Activated naive CD4-positive, alpha-beta T cell treated with anti-CD3 and anti-CD28 coated beads for 36 hours (primary cell): ENCODE results near the gene ALKBH6. TPM values are rescaled to one million over a fixed set of nuclear protein-coding genes. Genes with fewer than 3 reads are reported as not detected.
A peak's percentile ranks its signal among the peaks of the same experiment; 100 is the strongest.

Source experiments
- CTCF ChIA-PET: fragments of 350-600 bp; sonication (Branson Sonifier 250); formaldehyde crosslinking; loops from one replicate; lab custom pipeline; 2021; ENCODE audit warnings: antibody characterized with exemption; lab: Charles Lee
- DNase-seq: peaks from one replicate; pipeline ENCODE4 v3.0.0-alpha.2; 2020
- H3K27ac Mint-ChIP-seq: one replicate; pipeline ENCODE4 v1.8.0; 2021; ENCODE audit warnings: mild to moderate bottlenecking, mixed read lengths
- H3K27me3 Mint-ChIP-seq: one replicate; pipeline ENCODE4 v1.8.0; 2021; ENCODE audit warnings: low read depth, mixed read lengths
- H3K36me3 Mint-ChIP-seq: one replicate; pipeline ENCODE4 v1.8.0; 2021; ENCODE audit warnings: low read depth, mixed read lengths
- H3K4me1 Mint-ChIP-seq: one replicate; pipeline ENCODE4 v1.8.0; 2021; ENCODE audit warnings: low read depth, mixed read lengths
- H3K4me3 Mint-ChIP-seq: one replicate; pipeline ENCODE4 v1.8.0; 2021; ENCODE audit warnings: mild to moderate bottlenecking, moderate library complexity, mixed read lengths
- H3K9me3 Mint-ChIP-seq: one replicate; pipeline ENCODE4 v1.8.0; 2021; ENCODE audit warnings: mixed read lengths
- intact Hi-C: fragments of 100-400 bp; cut with micrococcal nuclease; formaldehyde crosslinking; loops from one replicate; pipeline ENCODE4 v1.15.1; 2023
- total RNA-seq, 2 experiments: library from RNA; stranded (reverse); gene quantifications; one replicate each; pipeline ENCODE4 v1.2.3, GENCODE V29; 2021

The ALKBH6 gene
- total RNA-seq, 2 experiments from 2014 or later = 36.9 to 37.8 TPM

DNA sequence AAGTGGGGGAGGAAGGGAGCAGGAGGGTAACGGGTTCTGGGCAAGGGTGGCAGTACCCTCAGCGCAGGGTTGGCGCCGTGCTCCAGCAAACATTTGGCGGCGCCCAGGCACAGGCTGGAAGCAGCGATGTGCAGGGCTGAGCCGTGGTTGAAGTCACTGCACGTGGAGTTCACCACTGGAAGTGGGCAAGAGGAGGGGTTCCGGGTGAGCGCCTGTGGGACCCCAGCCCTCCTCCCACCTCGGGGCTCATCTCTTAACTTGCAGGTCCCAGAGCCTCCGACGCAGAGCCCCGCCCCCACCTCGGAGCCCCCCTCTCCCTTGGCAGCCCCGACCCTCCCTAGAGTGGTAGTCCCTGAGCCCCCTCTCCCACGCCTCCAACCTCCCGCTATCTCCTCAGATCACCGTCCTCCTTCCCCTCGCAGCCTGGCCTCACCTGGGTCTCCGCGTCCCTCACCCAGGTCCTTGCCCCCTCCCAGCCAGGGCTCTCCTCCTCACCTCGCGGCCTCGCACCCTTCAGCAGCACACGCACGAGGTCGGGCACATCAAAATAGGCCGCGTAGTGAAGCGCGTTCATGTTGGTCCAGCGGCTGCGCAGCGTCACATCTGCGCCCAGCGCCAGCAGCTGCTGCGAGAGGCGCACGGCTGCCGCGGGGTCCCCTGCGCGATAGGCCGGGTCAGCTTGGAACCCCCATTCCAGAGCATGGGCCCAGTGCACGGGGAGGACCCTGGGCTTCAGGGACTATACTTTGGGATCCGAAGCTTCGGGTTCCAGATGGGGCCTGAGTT is 12.3 kb upstream of the ALKBH6 start:
- Mint-ChIP-seq H3K27ac (no peak overlapping the region), H3K4me3 (no peak overlapping the region), H3K36me3 (peaks cover 24% of the 10 kb centered on the region), H3K9me3 (no peaks in the 10 kb centered on the region), H3K4me1 (no peaks in the 10 kb centered on the region), H3K27me3 (no peaks in the 10 kb centered on the region)
- CTCF ChIA-PET = no interaction called here
- DNase-seq = no peak
- intact Hi-C loops = no loop called here

DNA sequence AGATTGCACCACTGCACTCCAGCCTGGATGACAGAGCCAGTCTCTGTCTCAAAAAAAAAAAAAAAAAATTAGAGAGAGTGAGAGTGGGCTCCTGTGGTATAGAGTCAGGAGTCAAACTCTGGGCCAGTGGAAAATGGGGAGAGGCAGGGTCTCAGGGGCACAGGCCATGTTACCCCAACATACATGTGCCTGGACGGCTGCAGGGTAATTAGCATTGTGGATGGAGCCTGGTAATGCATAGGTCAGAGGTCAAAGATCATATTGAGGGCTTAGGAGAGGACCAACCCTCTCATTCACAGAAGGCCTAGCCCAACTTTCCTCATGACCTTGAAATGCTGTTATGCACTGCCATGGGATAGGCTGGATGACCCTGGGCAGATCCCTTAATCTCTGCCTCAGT is 11.5 kb upstream of the ALKBH6 start:
- Mint-ChIP-seq H3K9me3 (no peaks in the 10 kb centered on the region), H3K4me1 (no peaks in the 10 kb centered on the region), H3K27ac (no peak overlapping the region), H3K27me3 (no peaks in the 10 kb centered on the region), H3K36me3 (peaks cover 26% of the 10 kb centered on the region), H3K4me3 (no peak overlapping the region)
- CTCF ChIA-PET = no interaction called here
- DNase-seq = no peak
- intact Hi-C loops = no loop called here

DNA sequence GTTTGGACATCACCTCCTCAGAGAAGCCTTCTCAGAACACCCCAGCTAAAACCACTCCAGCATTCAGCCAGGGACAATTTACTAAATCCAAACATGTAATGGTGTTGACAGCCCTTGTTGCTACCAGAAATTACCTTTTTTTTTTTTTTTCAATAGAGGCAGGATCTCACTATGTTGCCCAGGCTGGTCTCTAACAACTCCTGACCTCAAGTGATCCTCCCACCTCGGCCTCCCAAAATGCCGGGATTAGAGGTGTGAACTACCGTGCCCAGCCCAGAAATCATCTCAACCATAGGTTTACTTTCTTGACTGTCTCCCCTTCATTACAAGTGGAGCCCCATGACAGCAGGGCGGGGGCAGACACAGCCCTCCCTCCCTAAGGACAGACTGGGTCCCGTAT is 9.4 kb upstream of the ALKBH6 start:
- no peaks in the 10 kb centered on the region for H3K4me1 Mint-ChIP-seq
- H3K27me3 Mint-ChIP-seq = no peaks in the 10 kb centered on the region
- CTCF ChIA-PET = no interaction called here
- H3K9me3 Mint-ChIP-seq = no peaks in the 10 kb centered on the region
- DNase-seq = no peak
- no peak overlapping the region for H3K4me3 Mint-ChIP-seq
- no peak overlapping the region for H3K27ac Mint-ChIP-seq
- intact Hi-C loops = no loop called here
- H3K36me3 Mint-ChIP-seq = peaks cover 22% of the 10 kb centered on the region

DNA sequence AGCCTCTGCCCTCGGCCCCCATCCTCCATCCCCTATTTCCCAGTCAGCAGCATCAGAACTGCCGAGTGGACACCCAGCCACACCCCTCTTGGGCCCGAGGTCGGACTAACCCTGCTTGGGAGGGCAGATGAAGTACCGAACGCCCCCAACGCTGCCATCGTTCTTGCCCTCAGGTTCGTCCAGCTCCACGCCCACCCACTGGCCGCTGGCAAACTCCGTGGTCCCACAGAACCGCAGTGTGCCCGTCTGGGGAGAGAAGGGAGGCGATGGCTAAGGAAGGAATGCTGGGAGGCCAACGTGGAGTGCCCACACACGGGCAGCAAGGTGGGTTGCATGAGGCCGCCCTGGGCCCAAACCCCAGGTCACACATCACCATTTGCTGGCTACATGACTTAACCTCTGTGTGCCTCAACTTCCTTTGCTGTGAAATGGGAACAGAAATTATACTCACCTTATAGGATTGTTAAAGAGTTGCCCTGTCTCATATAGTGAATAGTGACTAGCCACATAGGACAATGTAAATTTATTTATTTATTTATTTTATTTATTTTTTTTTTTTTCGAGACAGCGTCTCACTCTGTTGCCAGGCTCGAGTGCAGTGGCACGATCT is 5.2 kb upstream of the ALKBH6 start:
- peaks cover 25% of the 10 kb centered on the region for H3K36me3 Mint-ChIP-seq
- CTCF ChIA-PET = no interaction called here
- no peaks in the 10 kb centered on the region for H3K9me3 Mint-ChIP-seq
- H3K27ac Mint-ChIP-seq = no peak overlapping the region
- no peak for DNase-seq
- no peaks in the 10 kb centered on the region for H3K27me3 Mint-ChIP-seq
- peaks cover 14% of the 10 kb centered on the region for H3K4me1 Mint-ChIP-seq
- no peak overlapping the region for H3K4me3 Mint-ChIP-seq
- intact Hi-C loops = no loop called here

DNA sequence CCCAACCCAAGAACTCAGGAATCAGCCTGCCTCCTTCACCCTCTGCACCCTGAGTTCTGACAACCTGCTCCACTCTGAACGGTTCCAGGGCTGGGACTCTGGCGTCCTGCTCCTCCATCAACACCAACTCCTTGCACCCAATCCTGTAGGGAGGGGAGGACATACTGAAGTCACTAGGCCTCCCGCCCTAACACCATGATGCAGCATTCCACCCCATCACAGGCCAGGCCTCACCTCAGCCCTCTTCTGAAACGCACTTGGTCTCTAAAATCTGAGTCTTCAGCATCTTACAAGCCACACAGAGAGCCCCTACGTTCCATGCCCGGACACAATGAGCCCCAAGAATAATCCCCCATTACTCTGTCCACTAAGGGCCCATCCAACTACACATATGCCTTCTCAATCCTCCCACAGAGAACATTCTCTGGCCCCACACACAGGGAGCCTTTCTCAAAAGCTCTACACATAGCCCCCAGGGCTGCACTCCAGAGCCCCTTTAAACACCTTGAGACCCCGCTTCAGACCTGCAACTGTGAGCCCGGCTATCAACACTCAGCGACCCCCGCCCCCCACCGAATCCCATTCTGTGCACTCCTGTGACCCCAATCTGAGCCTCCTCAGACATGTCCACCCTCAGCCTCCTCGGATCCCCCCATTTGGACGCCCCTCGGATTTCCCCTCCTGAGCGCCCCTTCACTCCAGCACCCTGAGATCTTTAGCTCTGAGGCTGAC is 567 bp downstream of the ALKBH6 start:
- DNase-seq = peak; percentile 10
- Mint-ChIP-seq H3K36me3 (peaks cover 5% of the 10 kb centered on the region), H3K27ac (peak overlapping the region; percentile 93), H3K9me3 (no peaks in the 10 kb centered on the region), H3K27me3 (no peaks in the 10 kb centered on the region), H3K4me1 (peaks cover 31% of the 10 kb centered on the region), H3K4me3 (peak overlapping the region; percentile 97)
- intact Hi-C loops = loop anchor here (1.0 kb wide), 11 partner anchors 18 to 300 kb away; partner anchors contain the start of genes CAPNS1, NFKBID, PROSER3 and PSENEN
- CTCF ChIA-PET = interaction anchor here (0.6 to 1.1 kb wide), 3 partner anchors 64 to 114 kb away, joined by 3 read pairs; no protein-coding TSS in a partner anchor

DNA sequence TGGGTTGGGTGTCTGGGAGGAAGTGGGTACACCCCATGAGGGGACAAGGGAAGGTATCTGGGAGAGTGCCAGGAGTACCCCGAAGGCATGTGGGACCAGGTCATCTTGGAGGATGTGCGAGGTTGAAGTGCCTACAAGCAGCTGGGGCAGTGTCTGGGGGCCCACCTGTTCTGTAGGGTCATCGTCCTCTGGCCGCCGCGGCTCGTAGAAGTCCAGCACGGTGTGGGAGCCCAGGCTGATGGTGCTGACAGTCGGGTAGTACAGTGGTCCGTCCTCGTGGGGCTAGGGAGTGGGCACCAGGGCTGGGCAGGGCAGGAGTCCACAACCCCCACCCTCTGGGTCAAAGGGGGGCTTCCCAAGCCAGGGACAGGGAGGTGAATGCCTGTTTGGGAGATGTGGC is 3.6 kb downstream of the ALKBH6 start:
- DNase-seq = no peak
- Mint-ChIP-seq H3K4me1 (peaks cover 26% of the 10 kb centered on the region), H3K9me3 (no peaks in the 10 kb centered on the region), H3K27ac (no peak overlapping the region), H3K27me3 (no peaks in the 10 kb centered on the region), H3K36me3 (peaks cover 1% of the 10 kb centered on the region), H3K4me3 (no peak overlapping the region)
- intact Hi-C loops = no loop called here
- CTCF ChIA-PET = no interaction called here

DNA sequence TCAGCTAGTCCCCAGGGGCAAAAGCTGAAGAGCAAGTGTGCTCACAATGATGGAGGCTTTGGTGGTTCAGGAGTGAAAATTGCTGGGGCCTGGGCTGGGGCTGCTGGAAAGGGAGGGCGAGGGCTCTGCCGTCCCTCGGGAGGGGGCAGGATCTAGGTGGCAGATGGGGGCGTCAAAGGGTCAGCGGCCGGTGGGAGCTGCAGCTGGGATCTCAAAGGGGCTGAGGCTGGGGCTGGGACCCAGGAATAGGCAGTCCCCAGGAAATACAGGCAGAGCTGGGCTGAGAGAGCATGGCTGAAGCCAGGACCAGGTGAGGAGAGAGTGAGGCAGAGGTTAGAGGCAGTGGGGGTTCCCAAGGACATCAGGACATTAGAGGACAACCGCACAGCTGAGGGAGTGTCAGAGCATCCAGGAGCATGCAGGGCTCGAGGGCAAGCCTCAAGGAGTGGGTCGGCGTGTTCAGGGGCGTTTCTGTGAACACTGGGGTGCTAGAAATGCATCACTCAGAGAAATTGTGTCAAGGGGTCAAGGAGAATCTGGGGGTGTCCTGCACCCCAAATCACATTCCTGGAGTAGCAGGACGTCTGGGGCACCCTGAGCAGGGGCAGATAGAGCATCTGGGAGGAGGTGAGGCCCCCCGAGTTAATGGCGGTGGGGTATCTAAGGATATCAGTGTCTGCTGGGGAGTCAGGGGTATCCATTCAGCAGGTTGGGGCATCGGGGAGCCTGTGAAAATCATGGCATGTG is 4.2 kb downstream of the ALKBH6 start:
- no peaks in the 10 kb centered on the region for H3K27me3 Mint-ChIP-seq
- H3K36me3 Mint-ChIP-seq = peaks cover 1% of the 10 kb centered on the region
- peaks cover 20% of the 10 kb centered on the region for H3K4me1 Mint-ChIP-seq
- H3K9me3 Mint-ChIP-seq = no peaks in the 10 kb centered on the region
- CTCF ChIA-PET = no interaction called here
- no peak for DNase-seq
- intact Hi-C loops = no loop called here
- peak overlapping the region; percentile 34 for H3K4me3 Mint-ChIP-seq
- H3K27ac Mint-ChIP-seq = no peak overlapping the region

DNA sequence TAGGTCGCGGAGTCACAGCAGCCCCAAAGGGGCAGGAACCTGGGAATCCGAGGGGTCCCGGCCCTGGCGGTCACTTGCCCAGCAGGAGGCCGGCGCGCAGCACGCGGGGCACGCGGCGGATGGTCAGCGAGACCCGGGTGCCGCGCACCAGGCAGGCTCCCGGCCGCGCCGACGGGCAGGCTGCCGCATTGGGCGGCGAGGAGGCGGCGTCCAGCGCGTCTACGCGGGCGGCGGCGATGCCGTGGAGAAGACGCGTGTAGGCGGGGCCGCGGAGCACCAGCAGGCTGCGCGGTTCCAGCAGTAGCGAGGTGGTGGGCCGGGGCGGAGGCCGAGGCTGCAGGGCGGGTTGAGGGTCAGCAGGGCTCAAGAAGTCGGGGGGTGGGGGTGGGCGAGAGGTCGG is 4.8 kb downstream of the ALKBH6 start:
- Mint-ChIP-seq H3K27me3 (no peaks in the 10 kb centered on the region), H3K4me1 (peaks cover 17% of the 10 kb centered on the region), H3K36me3 (peaks cover 1% of the 10 kb centered on the region), H3K4me3 (peak overlapping the region; percentile 34), H3K9me3 (no peaks in the 10 kb centered on the region), H3K27ac (no peak overlapping the region)
- intact Hi-C loops = no loop called here
- DNase-seq = peak; percentile 50
- CTCF ChIA-PET = no interaction called here

DNA sequence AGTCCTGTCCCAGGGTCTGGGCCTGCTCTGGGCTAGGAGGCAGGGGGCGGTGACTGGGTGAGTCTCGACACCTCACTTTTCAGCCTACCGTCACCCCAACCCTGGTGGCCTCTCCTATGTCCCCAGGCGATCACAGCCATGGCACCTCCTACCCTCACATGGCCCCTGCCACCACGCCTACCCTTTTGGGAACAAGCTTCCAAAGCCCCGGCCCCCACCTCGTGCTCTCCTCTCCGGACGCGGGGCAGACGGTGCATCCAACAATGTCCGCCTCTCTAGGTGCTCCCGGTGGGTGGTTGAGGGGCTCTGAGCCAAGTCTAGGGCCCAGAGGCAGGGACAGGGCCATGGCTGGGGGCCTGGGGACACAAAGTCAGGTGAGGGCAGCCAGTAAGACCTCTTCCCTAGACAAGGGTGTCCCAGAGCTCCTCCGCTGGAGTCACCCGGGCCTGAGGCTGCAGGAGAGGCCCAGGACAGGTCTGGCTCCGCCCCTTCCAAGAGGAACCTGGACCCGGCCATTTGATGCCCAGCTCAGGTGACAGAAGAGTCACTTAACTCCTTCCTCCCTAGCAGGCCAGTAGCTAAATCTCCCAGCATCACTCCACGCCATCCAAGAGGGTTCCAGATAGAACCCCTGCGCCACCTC is 5.6 kb downstream of the ALKBH6 start, which contains the start of gene SYNE4:
SYNE4 (minus strand) TSS at position 478 of the 643 bp plus-strand sequence; CDS start at position 346, 132 bp downstream.
- Mint-ChIP-seq H3K9me3 (no peaks in the 10 kb centered on the region), H3K4me1 (peaks cover 13% of the 10 kb centered on the region), H3K27me3 (no peaks in the 10 kb centered on the region), H3K4me3 (peak within 1 kb of the TSS; percentile 58), H3K27ac (no peak within 1 kb of the TSS), H3K36me3 (peaks cover 1% of the 10 kb centered on the region)
- CTCF ChIA-PET = interaction anchor here (0.6 kb wide), 1 partner anchor 76 kb away, joined by 4 read pairs; no protein-coding TSS in a partner anchor
- no peak for DNase-seq
- intact Hi-C loops = no loop called here

DNA sequence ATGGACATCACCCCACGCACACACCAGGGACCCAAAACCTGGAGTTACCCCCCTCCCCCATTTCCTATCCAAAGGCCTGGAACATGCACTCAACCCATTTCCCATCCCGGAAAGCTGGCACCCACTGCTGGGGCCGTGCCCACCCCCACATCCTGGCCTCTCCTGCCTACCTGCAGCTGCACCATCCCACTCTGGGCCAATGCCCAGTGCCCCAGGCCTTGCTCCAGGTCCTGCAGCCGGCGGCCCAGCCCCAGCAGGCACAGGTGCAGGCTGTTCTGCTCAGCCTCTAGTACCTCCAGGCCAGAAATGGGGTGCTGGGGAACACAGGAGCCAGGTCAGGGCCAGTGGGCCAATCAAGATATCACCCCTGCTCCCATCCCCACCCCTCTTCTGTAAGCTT is 7.1 kb downstream of the ALKBH6 start:
- peaks cover 1% of the 10 kb centered on the region for H3K36me3 Mint-ChIP-seq
- CTCF ChIA-PET = no interaction called here
- intact Hi-C loops = no loop called here
- DNase-seq = no peak
- H3K27me3 Mint-ChIP-seq = no peaks in the 10 kb centered on the region
- no peak overlapping the region for H3K27ac Mint-ChIP-seq
- H3K4me1 Mint-ChIP-seq = peaks cover 10% of the 10 kb centered on the region
- no peaks in the 10 kb centered on the region for H3K9me3 Mint-ChIP-seq
- no peak overlapping the region for H3K4me3 Mint-ChIP-seq

DNA sequence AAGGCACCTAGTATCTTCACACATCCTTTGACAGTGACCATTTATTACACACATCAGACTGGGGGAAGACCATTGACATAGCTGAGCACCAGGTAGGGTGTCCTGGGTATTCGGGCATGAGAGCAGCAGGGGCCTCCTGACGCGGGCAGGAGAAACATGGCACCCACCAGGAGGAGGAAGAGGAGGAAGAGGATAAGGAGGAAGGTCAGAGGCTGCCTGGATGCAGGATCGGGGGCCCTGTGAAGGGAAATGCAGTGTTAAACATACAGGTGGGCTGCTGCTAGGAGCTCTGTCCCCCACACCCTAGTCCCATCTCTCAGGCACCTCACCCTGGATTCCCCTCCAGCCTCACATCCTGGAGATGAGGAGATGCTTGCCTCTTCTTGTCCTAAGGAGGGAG is 10.7 kb downstream of the ALKBH6 start:
- CTCF ChIA-PET = no interaction called here

More for the DNA sequence above, 10.7 kb downstream of the ALKBH6 start:
- H3K27me3 Mint-ChIP-seq = no peaks in the 10 kb centered on the region
- no peaks in the 10 kb centered on the region for H3K9me3 Mint-ChIP-seq
- H3K4me3 Mint-ChIP-seq = no peak overlapping the region
- intact Hi-C loops = no loop called here
- peaks cover 10% of the 10 kb centered on the region for H3K36me3 Mint-ChIP-seq
- DNase-seq = no peak
- no peak overlapping the region for H3K27ac Mint-ChIP-seq
- peaks cover 11% of the 10 kb centered on the region for H3K4me1 Mint-ChIP-seq
